GM12873 (cell line): ENCODE measurements around the gene SSBP1.

ENCODE experiments used
- TF ChIP-seq, protein P1 (sequence below): IDR thresholded peaks from 2 replicates; pipeline ENCODE4 v1.5.1; 2012; ENCODE audit warnings: low read depth, mild to moderate bottlenecking, moderate library complexity, low read length, control low read depth; ENCODE audit not compliant: insufficient read depth; ENCODE audit errors: missing control alignments

SSBP1 gene

DNA sequence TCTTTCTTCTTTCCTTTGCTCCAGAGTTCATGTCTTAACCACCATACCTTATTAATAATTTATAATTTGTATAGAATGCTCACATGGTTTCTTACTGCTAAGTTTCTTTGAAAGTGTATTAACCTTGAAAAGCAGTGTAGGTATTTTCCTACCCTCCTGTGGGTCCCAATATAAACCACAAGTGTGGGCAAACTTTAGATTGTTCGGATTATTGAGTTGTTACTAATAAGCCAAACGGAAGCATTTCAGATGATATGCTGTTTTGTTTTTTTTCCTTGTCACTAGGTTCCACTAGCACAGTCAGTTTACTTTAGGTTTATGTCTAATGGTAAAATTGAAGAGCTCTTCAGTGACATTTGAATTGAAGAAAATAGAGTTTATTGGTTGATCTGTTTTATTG, 10.2 kb downstream of the SSBP1 start:
- TF ChIP-seq, protein P1, sequence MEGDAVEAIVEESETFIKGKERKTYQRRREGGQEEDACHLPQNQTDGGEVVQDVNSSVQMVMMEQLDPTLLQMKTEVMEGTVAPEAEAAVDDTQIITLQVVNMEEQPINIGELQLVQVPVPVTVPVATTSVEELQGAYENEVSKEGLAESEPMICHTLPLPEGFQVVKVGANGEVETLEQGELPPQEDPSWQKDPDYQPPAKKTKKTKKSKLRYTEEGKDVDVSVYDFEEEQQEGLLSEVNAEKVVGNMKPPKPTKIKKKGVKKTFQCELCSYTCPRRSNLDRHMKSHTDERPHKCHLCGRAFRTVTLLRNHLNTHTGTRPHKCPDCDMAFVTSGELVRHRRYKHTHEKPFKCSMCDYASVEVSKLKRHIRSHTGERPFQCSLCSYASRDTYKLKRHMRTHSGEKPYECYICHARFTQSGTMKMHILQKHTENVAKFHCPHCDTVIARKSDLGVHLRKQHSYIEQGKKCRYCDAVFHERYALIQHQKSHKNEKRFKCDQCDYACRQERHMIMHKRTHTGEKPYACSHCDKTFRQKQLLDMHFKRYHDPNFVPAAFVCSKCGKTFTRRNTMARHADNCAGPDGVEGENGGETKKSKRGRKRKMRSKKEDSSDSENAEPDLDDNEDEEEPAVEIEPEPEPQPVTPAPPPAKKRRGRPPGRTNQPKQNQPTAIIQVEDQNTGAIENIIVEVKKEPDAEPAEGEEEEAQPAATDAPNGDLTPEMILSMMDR = no peak

DNA sequence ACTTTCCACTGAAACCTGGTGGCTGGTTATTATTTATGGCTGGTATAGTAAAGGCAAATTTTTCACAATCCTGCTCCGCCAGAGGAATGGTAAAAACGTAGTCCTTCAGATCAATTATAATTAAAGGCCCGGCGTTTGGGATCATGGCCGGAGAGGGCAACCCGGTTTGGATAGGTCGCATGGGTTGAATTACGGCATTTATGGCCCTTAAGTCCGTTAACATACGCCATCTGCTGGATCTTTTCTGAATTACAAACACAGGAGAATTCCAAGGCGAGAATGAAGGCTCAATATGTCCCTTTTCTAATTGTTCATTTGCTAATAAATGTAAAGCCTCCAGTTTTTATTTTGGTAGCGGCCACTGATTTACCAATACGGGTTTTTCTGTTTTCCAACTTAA, 14.5 kb downstream of the SSBP1 start:
- TF ChIP-seq, protein P1 = peak; percentile 43

DNA sequence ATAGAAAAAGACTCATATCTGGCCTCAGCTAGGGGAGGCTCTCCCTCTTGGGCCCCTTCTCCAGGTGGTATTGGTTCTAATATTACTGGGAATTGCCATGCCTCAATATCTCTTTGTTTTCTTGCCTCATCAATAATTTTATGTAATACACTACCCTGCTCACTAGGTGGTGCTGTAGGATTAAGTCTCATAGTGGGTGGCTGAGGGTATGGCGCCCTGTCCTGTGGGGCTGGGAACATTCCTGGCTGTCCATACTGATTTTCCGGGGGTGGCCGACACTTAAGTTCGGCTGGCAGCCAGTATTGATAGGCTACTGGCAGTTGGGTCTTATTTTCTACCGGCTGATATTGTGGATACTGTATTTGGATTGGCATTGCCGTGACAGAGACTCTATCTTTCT, 16.8 kb downstream of the SSBP1 start:
- TF ChIP-seq, protein P1 = peak; percentile 54

DNA sequence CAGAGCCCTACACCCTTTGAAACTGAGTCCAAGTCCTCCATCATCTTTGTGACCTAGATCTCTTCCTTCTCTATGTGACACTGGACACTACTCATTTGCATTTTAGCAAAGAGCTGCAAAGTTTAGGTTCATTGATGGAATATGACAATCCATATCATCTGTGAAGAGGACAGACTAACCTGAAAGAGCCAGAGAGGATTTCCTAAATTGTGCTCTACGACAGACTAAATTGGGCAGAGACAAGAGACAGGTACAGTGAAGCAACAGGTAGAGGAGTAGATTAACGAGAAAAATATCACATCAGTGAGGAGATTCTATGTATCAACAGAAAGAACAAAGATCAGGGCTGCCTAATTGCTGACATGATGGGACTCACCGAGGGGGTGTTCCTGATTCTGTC, 25.6 kb downstream of the SSBP1 start, which contains the start of gene TAS2R3:
Gene TAS2R3 (plus strand): TSS at position 301 of the 400 bp plus-strand sequence. CDS start 62 bp downstream, at position 363.
- TF ChIP-seq, protein P1 = no peak

DNA sequence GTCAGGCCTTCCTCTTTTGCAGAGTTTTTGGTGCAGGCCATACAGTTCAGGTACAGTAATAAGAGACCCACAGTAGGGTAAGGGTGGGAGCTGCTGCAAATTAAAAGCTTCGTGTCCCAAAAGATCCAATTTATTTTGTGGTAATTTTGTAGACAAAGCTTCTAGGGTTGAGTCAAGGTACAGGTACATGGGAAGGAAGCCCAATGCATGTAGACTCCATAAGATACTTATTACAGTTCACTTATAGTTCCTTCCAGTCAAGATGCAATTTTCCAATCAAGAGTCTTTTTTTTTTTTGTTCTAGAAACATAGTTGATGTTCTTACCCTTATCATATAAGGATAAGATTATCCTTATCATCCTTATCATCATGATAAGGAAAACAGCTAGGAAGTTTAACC, 38.2 kb downstream of the SSBP1 start, which contains the start of gene TAS2R4:
Gene TAS2R4 (plus strand): TSS at position 301 of the 400 bp plus-strand sequence. CDS start 1,815 bp downstream, outside the sequence.
- TF ChIP-seq, protein P1 = no peak

DNA sequence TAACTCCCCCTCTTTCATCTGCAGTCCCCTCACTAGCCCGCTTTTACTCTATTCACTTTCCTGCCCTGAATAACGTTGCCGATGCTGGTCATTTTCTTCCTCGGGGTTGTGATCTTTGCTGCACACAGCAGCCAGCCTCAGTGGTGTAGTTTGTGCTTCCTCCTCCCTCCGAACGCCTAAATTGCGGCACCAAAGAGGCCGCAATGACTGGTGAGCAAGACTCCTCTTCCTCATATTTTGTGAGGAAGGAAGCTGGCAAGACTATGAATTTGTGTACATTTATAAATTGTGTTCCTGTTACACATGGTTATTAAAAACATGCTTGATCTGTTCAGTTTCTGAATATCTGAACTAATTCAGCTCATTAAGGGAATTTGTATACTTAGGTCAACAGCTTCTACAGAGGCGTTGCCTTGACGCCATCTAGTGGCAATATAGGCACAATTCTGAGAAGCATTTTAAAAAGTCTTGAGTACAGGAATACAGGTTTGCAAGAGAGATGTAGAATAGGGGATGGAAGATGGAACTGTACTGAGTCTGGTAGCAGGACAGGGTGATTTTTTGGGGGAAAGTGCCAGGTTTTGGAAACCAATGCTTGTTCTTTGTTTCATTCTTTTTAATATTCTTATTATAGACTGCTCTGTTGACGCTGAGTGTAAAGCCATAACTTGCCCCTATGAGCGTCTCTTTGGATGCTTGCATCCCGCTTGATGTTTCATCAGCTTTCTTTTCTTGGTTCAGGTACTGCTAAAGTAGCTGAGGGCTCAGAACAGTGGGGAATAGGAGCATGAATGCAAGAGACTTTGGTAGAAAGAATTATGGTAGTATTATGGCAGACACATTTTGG, 47.8 kb downstream of the SSBP1 start:
- TF ChIP-seq, protein P1 = peak; percentile 73

DNA sequence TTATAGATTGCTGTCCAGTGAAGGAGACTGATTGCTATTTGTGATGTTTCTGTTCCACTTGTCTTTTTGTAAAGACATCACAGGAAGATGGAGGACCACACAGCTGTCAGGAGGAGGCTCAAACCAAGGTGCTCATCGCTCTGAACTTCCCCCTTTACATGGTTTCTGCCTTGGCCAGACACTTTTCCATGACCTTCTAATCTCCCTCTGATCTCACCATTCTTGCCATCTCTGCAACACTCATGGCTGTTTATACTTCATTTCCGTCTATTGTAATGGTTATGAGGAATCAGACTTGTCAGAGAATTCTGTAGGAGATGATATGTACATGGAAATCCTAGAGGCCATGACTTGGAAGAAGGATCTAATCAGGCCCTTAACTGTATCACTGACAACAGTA, 50.1 kb downstream of the SSBP1 start:
- TF ChIP-seq, protein P1 = no peak
